Right hindlimb (tissue), 1 donor: ENCODE measurements around the gene RICTOR.

ENCODE experiments used
- DNase-seq: peaks from one replicate; pipeline ENCODE4 v3.0.0-alpha.2; 2018

The RICTOR gene

DNA sequence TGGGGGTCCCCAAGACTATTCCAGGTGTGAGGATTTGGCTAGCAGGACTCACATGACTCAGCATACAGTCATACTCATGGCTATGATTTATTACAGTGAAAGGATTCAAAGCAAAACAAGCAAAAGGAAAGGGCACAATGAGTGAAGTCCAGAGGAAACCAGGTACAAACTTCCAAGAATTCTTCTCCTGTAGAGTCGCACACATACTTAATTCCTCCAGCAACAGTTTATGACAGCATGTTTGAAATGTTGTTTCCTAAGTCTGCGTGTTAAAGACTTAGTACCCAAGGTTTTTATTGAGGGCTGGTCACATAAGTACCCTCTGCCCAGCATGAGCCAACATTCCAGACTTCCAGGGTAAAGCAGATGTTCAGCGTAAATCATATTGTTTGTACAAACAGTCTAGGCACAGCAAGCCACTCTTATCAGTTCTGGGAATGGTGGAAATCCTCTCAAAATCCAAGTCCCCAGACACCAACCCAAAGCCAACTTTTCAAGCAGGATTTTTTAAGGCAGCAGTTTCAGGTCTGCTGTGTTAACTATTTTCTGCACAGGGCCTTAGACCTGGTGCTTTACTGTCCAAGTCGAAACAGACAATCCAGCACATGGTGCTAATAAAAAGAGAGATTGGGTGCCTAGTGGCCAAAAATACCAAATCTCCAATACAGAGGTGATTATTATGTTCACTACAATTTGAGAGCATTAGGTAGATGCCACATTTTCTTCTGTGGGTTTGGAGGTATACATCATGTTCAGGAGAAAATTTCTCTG, 18.6 kb upstream of the RICTOR start:
- no peak for DNase-seq

GRCh38 chr5:39091940-39092580, 17.9 kb upstream of the RICTOR start:
- no peak for DNase-seq

DNA sequence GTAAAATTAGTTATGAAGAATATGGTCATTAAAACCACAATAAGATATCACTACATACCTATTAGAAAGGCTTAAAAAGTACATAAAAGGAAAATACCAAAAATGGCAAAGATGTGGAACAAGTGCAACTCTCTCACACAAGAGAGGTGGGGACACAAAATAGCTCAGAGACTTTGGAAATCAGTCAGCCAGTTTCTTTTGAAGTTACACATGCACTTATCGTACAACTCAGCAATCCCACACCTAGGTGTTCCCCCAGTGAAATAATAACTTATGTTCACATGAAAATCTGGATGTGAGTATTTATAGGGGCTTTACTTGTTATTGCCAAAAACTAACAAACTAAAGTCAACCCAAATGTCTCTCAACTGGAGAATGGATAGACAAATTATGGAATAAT, 9.8 kb upstream of the RICTOR start:
- no peak for DNase-seq

GRCh38 chr5:39082995-39083394, 8.8 kb upstream of the RICTOR start:
- no peak for DNase-seq

GRCh38 chr5:39080597-39081204, 6.5 kb upstream of the RICTOR start:
- no peak for DNase-seq

DNA sequence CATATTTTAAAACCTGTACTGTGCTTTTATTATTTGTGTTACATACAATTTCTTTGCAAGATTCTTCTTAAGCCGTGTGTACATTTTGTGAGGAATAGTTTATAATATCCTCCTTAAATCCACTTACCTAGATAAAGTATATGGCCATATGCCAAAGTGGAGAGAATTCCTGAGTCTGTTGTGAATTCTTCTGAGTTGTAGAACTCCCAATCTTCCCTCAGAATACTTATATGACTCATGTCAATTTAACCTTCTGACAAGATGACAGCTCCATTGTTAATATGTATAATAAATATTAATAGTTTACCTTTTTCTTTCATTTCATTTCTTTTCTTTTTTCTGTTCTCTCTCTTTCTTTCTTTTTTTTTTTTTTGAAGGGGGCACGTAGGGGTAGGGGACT, 6.0 kb upstream of the RICTOR start:
- DNase-seq: no peak

DNA sequence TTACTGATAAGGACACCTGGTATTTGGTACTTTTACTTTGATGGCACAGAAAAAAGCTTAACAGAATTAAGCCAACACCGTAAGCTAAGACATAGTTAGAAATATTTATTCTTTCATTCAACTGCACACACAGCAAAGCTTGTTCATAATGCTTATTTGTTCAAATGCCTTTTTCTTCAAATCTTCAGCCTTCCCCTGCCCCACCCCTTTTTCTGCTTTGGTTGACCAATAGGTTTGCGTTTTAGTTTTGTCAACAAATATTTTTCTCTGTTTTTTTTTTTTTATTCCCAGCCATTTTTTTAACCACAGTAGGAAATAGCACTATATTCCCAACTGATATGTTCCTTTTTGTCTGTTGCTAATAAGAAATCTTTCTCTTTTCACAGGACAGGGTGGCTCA, 4.9 kb upstream of the RICTOR start:
- DNase-seq: no peak

DNA sequence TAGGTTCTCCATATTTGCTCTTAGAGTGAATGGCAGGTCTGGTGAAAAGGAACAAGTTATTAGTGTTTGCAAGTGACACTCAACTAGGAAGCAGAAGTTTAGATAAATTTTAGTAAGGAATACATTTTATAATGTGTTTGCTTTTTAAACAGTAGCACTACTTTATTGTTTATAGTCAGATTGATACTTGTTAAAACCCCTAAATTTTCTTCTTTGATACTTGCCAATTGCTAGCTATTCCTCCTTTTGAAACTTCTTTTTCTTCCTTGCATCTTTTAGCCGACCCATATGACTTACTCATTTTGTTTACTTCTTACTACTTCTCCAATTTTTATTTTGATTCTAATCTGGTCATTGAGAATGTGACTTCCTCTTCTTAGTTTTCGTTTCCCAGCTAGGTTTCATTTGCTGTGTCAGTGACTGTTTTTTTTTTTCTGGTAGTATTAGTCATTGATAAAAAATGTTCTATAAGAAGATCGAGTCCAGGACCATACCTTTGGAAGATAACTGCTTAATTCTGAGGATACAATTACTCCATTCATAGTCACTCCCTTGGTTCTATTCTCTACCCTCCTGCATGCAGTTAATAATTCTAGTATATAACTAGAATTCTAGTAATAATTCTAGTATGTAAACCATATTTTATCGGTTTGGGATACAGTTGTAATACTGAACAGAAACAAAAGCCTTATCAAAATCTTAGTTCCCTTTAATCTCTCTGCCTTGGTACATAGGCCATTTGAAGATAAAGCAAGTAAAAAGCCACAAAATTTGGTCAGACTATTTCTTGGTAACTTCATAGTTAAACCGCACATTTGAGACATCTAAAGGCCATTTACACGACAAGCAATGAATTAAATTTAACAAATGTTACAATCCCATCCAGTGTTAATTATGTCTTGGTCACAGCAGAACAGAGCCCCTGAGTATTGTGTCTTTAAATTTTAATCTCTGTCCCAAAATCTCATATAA, 2.8 kb upstream of the RICTOR start:
- no peak for DNase-seq

- DNase-seq: no peak
These were observed 2.0 kb upstream of the RICTOR start for GRCh38 chr5:39076101-39076756.

- DNase-seq: no peak
These were observed 507 bp downstream of the RICTOR start for GRCh38 chr5:39073767-39074016.

- DNase-seq: no peak
These were observed 1.1 kb downstream of the RICTOR start for GRCh38 chr5:39072925-39073766.

DNA sequence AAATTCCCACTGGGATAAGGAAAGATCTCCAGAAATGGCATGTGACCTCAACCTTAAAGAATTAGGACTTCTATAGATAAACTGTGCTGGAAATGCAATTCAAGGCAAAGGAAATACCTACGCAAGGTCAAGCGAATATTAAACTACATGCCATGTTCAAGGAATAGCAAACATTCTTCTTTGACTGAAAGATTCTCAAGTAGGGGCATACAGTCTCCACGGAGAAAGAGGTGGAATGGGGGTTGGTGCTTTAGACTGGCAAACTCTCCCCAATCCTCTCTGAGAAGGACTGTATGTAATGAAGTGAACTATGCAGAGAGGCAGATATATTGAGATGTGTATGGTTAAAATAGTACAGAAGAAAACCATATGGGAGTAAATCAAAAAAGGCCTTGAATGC, 6.1 kb downstream of the RICTOR start:
- no peak for DNase-seq

DNA sequence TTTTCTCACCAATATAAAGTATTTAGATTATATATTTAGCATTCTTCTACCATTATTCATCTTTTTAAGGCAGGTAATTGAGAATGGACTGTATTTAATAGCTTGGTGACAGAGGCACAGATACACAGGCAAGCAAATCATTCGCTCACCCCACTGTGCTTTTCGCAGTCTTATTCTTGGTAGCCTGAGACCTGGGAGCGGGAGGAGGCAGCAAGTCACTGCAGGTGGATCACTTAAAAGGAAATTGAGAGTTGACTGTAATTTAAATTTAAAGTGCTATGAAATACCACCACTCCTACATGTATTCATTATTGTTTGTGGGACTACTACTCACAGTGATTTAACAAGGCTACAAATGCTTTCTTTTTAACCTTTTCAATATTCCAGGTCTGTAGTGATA, 9.7 kb downstream of the RICTOR start:
- DNase-seq: no peak

- no peak for DNase-seq
These were observed 11.2 kb downstream of the RICTOR start for GRCh38 chr5:39063037-39063436.

GRCh38 chr5:39062530-39062929, 11.7 kb downstream of the RICTOR start:
- DNase-seq: no peak

GRCh38 chr5:39062104-39062503, 12.1 kb downstream of the RICTOR start:
- DNase-seq: no peak

DNA sequence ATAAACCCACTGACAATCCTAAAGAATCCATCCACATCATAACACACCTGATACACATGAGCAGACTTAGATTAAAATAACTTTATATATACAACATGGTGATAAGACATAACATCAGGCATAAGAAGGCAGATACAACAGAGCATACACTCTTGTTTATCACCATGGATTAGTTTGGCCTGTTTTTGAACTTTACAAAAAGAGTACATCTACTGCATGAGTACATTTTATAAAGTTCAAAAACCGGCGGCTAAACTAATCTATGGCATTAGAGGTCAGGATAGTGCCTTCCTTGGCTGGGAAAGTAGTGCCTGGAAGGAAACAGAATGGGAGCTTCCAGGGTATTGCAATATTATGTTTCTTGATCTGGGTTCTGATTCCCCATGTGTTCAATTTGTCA, 15.1 kb downstream of the RICTOR start:
- no peak for DNase-seq

- no peak for DNase-seq
These were observed 15.8 kb downstream of the RICTOR start for GRCh38 chr5:39058178-39058921.

DNA sequence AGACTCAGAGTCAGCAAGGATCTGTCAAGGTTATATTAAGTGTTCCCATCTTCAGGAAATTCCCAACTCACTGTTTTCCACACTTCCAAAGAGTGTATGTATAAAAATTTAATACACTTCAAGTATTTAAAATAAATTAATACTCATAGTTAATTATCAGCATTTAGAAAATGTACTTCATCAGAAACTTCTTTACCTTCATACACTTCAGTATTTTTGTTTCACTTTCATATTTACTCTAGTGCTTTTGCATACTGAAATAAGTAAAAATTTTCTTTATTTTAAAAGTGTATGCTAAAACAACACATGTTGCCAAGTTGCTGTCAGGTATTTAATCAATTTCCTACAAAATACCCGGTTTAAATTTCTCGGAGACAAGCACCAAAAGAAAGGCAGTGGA, 16.5 kb downstream of the RICTOR start:
- no peak for DNase-seq

- DNase-seq: no peak
These were observed 18.3 kb downstream of the RICTOR start for GRCh38 chr5:39055768-39056398.
